HG02981 (cell line): ENCODE results near the gene WARS2.

Source experiments
- ATAC-seq: cut with Tn5 transposase; IDR thresholded peaks from one replicate; pipeline ENCODE4 v1.9.1; 2021; ENCODE audit warnings: mild to moderate bottlenecking, moderate library complexity; ENCODE audit not compliant: unreplicated experiment

The WARS2 gene

DNA sequence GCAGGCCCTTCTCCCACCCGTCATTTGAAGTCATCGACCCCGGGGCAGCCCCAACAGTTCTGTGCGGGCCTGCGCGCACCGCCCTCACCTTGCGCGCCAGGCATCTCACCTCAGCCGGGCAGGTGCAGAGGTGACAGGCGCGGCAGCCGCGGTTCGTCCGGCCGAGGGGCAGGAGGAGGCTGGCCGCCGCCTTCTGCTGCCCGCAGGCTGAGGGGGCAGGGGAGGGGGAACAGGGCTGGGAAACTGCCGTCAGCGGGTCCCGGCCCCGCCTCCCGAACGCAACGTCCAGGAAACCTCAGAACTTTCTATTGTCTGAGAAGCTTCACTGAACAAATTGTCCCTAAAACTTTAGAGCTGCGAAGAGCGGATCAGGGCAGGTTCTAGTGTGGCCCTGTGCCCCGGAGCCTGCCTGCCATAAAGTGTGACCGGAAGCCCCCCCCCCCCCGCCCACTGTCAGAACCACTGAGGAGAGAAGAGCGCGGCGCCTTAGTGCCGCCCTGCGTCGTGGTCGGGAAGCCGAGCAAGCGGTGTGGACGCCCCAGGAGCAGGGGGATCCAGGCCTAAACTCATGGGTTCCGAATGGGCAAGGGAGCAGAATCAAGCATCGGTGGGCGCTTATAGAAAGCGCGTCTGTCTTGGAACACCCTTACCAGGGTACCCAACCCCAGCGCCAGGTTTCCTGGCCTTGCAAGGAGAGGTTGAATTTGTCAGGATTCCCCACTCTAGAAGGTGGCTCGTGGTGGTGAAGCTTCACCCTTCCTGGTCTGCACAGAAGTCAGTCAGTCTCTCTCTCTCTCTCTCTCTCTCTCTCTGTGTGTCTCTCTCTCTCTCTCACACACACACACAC lies 139.0 kb downstream of the WARS2 start:
- ATAC-seq, result no peak

GRCh38 chr1:119000371-119001180 lies 139.9 kb downstream of the WARS2 start:
- no peak for ATAC-seq

DNA sequence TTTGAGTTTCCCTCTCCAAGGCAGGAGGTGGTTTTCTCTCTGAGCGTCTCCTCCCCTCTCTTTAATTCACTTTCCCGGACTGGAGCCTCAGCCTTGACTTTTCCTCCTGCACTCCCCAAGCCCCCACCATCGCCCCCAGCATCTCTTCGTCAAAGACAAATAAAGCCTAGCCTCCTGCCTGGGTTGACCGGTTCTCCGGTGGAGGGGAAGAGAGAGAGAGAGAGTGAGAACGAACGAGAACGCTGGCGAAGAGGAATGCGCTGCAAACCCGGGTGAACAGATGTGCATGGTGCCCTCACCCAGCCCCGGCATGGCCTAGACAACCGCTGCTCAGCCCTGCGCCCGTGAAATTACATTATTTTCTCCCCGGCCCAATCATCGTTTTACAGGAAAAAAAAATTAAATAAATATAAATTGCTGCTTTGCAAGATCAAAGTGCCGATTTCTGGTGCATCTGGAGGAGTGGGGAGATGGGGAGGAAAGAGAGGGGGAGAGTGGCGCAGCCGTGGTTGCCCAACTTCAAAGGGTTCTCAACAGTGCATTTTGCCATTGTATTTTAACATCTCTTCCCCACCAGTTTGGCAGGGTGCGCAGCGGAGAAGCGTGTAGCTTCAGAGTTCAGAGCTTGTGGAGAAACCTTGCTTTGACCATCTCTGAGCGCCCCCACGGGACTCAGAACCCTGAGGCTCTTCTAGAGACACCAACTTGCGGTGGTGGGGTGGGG lies 140.9 kb downstream of the WARS2 start:
- ATAC-seq, result no peak

DNA sequence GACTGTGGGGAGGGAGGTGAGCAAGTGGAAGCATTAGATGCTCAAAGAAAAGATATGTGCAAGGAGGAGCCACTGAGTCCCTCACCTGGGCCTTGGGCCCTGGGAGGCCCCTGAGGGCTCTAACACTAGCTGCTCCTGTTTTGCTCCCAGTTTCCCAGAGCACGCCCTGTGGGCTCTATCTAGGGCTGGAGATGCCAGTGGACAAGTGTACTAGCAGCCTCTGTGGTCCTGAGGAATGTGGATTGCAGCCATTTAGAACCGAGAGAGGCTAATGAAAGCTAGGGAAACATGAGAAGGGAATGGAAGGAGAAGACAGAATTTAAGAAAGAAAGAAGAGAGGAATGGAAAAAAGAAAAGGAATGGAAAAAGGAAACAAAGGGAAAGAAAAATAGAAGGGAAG lies 142.3 kb downstream of the WARS2 start:
- no peak for ATAC-seq

DNA sequence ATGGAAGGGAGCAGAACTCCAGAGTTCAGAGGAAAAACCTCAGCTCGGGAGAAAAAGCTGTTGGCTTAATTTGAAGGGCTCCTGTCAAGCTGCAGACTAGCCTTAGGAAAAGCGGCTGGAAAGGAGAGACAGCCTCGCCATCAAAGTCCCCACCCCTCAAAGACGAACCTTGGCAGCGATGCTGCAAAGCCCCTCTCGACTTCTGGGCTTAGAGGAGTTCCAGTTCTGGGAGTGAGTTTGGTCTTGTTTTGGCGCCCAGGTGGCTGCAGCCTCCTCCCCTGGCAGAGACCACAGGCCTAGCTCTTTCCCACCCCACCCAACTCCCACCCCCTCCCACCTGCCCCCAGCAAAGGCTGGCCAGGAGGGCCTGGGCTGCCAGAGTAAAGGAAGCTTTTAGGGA lies 143.2 kb downstream of the WARS2 start:
- no peak for ATAC-seq

DNA sequence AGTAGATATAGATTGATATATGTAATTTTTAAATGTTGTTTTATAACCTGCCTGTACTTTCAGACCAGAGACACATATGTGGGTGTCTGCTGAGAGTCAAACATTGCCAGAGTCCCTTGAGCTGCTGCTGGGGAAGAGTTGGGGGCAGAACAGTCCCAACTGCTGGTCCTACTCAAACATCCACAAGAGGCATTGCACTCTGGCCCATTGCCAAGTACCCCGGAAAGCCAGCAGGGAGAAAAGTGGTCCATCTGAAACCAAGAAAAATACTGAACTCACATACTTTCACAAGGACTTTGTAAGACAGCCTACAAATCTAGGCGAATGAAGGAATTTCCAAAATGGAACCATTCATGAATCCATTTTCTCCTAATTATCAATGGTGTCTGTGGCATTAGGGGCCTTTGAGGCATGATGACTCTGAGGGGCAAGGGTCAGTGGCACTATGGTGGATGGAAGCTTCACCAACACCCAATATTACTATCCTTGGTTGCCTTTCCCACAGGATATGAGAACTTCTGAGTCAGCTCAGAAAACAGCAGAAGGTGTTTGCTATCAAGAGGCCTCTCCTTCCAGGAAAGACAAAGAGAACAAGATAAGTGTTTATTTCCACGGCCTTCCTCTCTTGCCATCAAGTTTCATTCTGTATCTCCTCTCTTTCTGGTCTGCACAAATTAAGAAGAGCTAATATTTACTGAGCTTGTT lies 145.0 kb downstream of the WARS2 start:
- no peak for ATAC-seq

GRCh38 chr1:118993700-118994026 lies 146.8 kb downstream of the WARS2 start:
- no peak for ATAC-seq

DNA sequence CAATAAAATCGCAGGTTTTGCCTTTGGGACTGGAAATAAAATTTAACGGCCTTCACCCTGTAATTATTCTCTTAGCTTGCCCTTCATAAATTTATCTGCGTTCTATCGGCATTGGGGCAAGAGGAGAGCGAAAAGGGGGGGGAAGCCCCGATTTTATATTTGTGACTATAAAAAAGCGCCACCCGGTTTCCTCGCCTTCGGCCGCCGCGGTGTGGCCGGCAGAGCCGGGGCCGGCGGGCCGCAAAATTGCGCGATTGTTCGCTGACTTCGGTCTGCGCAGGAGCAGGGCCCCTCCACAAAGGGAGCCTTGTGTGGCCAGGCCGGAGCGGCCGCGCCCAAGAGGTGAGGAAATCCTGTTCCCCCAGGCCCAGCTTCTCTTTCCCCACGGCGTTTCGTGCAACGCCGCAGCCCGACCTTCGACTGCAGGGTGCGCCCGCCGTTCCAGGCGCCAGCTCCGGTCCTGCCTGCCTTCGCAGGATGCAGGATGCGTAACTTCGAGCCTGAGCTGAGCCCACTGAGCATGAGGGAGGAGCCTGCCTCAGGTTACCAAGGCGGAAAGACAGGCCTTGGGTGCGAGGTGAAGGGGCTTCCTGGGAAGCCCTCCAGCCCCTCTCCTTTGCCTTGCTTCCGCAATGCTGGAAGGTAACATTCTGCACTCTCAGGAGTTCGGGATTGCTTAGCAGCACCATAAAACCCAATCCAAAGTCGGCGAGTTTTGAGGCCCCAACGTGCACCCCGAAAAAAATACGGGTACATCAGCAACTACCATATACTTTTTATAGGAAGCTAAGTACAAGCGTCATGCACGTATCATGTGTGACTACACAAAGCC lies 147.4 kb downstream of the WARS2 start:
- ATAC-seq, result no peak

GRCh38 chr1:118992237-118992825 lies 148.1 kb downstream of the WARS2 start:
- no peak for ATAC-seq

DNA sequence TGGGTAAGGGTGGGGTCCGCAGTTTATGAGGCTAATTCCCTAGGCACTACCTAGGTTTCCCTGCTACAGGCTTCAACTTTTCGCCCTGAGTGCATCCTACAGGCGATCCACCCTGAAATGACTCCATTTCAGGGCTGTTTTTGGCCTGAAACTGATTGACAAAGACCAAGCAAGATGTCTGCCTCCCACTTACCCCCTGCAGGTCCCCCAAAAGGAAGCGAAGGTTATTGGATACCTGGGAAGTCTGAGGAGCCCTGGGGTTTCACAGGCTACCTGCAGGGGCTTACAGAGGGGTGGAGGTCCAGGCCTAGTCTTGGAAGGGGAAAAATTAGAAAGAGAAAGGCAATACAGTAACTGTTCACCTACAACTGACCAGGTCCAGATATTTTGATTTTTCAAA lies 149.0 kb downstream of the WARS2 start:
- ATAC-seq, result no peak

- ATAC-seq, result no peak
Observed at GRCh38 chr1:118990513-118991152, 149.8 kb downstream of the WARS2 start.

- ATAC-seq, result no peak
Observed at GRCh38 chr1:118989878-118990378, 150.5 kb downstream of the WARS2 start.

DNA sequence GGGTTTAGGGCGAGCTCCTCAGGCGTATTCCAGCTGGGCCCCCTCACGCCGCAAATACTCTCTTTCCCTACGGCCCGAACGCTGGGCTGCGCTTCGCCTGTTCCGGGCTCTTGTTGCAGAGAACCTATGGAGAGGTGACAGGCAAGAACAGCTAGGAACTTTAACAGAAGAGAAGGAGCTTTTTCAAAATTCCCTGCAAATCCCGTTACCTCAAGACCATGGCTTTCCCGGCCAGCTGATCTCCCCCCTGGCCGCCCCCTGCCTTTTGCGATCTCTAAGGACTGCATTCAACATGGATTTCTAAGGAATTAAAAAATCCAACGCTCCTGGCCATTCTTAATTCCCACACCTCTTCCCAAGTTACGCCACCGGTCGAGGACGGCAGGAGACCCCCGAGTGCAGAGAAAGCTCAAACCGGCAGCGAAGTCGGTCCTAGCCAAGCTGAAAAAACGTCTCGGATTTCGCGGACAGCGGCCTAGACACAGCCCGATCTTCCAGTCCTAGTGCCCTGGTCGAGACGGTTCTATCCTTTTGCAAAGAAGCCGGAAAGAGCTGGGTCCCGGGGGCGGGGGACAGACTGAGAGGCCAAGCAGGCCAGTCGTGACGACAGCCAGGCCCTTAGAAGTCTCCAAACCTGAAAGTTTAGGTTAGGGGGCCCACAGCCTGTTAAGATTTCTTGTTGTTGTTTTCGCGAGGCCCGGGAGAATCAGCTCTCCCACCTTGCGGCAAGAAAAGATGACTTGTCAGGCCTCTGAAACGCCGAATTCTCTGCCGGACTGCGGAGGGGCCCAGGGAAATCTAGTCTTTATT lies 151.2 kb downstream of the WARS2 start:
- no peak for ATAC-seq

- no peak for ATAC-seq
Observed at GRCh38 chr1:118988186-118989005, 152.1 kb downstream of the WARS2 start, which contains the start of gene TBX15. Gene TBX15, minus strand, starts transcription at chr1:118988343. Its CDS starts 548 bp downstream, at chr1:118987795.

DNA sequence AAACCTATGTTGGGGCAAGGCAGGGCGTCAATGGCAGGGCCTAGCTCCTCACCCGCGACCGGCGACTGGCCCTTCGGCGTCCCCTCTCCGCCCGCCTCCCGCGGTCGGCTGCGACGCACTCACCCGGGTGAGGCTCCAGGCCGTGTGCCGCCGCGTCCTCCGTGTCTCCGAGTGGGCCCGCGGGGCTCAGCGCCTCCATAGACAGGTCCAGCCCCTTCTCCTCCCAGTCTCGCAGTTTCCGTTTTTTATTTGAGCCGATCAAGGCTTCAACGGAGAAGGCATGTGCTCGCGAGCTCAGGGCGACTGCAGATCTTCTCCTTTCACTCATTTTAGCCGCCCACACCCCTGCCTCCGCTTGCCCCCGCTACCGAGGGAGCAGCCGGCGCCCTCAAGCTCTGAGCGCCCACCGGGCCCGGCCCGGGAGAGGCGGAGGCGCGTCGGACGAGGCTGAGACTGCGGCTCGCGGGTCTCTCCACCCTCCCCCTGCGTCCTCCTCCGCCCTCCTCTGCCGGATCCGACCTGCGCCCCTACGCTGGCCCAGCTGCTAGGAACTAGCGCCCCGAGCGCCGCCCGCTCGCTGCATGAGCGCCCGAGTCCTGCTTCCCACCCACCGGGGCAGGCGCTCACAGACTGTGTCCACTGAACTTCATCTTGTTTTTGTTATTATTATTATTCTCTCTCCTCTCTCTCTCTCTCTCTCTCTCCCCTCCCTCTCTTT lies 152.8 kb downstream of the WARS2 start:
- ATAC-seq, result no peak
